AG09319 (cell line): ENCODE measurements around the gene CENPF.

Source experiments
- DNase-seq: peaks from one replicate; pipeline ENCODE4 v3.0.0-alpha.2; 2010; ENCODE audit warnings: low read depth; ENCODE audit errors: extremely low read depth
- TF ChIP-seq, protein P1 (sequence below): IDR thresholded peaks from 2 replicates; pipeline ENCODE4 v1.5.1; 2011; ENCODE audit warnings: low read depth, mild to moderate bottlenecking, inconsistent platforms, low read length, moderate library complexity

Gene CENPF

DNA sequence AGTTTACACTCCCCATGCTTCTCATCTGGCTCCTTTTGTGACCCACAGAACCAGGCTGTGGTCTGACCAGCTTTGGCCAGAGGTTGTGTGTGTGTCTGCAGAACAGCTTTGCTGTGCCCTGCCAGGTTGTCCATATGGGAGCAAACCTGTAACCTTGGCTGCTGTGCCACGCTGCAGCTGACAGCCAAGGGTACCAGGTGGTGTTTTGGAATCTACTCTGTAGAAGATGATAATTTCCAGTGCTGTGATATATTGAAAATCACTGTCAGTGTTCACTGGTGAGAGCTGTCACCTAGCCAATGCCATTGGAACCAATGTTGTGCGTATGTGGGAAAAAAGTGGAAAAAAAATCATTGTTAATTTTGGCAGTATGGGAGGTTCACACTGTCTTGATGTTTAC, 18.2 kb downstream of the CENPF start:
- DNase-seq = no peak
- TF ChIP-seq, protein P1, sequence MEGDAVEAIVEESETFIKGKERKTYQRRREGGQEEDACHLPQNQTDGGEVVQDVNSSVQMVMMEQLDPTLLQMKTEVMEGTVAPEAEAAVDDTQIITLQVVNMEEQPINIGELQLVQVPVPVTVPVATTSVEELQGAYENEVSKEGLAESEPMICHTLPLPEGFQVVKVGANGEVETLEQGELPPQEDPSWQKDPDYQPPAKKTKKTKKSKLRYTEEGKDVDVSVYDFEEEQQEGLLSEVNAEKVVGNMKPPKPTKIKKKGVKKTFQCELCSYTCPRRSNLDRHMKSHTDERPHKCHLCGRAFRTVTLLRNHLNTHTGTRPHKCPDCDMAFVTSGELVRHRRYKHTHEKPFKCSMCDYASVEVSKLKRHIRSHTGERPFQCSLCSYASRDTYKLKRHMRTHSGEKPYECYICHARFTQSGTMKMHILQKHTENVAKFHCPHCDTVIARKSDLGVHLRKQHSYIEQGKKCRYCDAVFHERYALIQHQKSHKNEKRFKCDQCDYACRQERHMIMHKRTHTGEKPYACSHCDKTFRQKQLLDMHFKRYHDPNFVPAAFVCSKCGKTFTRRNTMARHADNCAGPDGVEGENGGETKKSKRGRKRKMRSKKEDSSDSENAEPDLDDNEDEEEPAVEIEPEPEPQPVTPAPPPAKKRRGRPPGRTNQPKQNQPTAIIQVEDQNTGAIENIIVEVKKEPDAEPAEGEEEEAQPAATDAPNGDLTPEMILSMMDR = no peak

DNA sequence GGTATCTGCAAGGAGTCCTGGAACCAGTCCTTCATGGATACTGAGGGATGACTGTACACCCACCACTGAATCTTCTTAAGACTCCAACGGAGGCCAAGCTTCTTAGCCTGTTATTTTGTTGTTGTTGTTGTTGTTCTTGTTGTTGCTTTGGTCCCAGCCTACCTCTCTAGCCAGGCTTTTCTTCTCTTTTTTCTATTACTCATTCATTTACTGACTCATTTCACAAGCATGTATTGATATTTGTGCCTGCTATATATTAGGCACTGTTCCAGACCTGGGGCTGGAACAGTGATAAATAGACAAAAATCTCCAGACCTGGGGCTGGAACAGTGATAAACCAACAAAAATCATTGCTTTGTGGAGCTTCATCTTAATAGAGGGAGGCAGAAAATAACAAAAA, 20.4 kb downstream of the CENPF start:
- no peak for DNase-seq
- TF ChIP-seq, protein P1 = no peak

DNA sequence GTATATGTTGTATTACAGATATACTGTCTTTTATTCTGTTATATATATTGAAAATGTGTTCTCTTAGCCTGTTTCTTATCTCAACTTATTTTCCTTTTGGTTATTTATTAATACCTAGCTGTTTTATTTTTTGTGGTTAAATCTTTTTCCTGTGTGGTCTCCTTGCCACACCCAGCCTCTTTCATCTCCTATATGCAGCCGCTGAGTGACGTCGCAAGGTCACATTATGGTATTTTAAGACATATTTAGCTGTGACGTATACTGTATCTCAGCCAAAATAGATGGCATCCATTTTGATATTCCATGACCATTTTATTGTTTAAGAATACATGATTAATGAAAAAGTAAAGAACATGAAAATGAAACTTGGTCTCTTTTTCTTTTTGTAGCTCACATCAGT, 29.1 kb downstream of the CENPF start:
- TF ChIP-seq, protein P1 = no peak
- no peak for DNase-seq

DNA sequence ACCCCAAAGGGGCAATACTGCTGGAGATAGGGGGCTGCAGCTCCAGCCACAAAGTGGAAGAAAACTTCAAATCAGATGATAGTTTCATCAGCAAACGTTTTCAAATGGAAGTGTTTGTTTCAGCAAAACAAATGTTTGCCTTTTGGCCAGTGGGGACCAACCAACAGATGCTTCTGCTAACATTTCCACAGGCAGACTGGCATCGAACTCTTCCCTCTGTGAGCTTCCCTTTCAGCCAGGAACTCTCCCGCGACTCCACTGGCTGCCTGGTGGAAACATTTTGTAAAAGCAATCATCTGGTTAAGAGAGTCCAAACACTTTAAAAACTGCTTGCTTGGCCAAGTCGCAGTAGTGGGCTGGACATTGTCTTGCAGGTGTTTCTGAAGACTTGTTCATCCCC, 30.7 kb downstream of the CENPF start:
- DNase-seq = no peak
- TF ChIP-seq, protein P1 = no peak

DNA sequence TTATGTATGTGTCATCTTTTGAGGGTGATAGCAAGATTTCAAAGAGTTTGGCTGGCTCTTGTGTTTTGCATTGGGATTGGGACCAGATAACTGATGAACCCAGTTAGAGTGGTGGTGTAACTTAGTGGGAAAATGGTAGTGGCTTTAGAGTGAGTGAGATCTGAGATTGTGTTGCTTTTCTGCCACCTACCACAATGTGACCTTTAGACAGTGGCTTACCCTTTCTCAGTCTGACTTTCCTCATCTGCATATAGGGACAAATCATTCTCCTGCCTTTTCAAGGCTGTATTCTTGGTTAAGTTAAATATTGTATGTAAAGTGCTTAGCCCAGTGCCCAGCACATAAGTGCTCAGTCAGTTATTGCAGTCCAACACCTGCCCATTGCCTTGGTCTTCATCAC, 31.3 kb downstream of the CENPF start:
- TF ChIP-seq, protein P1 = no peak
- DNase-seq = no peak

DNA sequence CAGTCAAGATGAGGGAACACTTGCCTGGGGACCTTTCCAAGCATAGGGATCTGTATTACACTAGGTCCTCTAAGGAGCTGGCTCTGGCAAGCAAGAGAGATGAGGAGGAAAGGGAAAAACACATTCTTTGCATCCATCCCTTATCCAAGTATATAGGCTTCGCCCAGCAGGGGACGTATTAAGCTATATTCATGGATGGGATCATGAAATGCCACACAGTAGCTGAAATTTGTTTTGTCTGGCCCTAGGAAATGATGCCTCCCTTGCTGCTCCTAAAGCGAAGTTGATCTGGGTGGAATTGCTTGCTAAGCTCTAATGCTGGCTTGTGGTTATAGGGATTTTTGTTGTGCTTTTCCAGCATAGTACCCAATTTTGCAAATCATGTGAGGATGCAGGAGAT, 32.1 kb downstream of the CENPF start:
- DNase-seq = no peak
- TF ChIP-seq, protein P1 = no peak

DNA sequence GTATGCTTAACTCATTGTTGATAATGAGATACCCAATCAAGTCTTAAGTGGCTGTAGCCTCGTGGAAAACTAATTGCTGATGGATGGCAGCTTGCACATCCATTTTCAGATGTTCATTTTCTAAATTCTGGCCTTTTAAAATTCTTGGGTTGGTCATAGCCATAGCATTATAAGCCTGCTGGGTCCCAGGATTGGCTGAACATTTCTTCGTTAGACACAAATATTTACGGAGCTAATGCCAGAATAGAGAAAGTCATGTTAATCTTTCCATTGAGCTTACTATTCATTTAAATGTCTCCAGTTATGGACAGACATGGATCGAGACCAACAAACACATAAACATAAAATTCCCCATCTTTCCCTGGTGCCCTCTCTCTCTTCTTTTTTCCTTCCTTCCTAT, 32.5 kb downstream of the CENPF start:
- TF ChIP-seq, protein P1 = no peak
- DNase-seq = no peak

DNA sequence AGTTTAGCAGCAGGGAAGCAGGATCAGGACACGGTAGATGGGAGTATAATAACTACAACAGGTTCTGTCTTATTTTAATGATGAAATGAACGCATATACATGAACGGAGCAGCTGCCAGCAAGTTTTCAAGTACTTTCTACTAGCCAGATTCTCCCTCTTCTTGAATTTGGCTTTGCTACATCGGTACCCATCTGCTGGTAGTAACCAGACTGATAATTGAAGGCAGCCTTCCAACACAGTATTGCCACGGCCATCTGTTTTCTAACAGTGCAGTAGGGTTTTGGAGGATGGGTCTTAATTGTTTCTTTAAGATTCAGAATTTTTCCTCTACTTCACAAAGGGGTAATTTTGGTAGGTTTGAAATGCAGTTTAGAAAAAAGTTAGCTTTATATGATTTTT, 33.4 kb downstream of the CENPF start:
- TF ChIP-seq, protein P1 = no peak
- no peak for DNase-seq
